A204.1 (cell line): ENCODE results near the gene HS6ST1.

Source experiments
- FAIRE-seq: peaks from 2 replicates; lab custom pipeline; 2012; peaks lifted over from hg19 to GRCh38; lab: Jason Lieb, UNC

HS6ST1 gene

DNA sequence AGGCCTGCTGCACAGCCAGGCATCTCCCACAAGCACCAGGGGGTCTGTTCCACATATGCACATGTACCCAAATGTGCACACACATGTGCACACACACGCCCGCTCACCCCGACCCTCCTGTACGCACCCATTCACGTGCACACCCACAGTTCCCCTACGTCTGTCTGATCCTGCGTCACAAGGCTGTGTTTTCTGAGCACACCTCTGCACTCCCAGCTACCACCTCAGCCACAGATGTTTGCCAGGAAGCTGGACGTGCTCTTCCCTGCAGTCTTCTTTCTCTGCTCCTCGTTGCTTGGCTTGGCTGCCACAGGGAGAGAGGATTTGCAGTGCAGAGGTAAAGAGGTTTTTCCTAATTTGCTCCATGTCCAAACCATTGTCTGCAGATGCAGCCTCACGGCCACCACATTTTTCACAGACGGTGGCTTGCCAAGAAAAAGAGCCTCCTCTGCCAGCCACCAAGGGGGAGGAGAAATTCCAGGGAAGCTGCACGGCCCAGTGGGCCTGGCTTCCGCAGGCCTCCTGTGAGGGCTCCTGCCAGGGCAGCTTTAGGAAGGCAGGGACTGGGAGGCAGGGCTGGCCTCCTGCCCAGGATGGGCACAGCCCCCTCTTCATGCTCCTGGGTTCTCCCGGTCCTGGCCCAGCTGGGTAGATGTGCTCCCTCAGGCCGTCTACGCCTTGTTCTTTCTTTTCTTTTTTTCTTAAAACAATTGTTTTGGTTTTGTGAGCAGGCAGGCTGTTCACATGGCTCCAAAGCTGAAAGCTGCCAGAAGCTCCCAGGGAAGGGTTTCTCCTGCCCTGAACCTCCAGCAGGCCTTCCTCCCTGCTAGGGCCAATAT, 29.3 kb upstream of the HS6ST1 start:
- no peak for FAIRE-seq

DNA sequence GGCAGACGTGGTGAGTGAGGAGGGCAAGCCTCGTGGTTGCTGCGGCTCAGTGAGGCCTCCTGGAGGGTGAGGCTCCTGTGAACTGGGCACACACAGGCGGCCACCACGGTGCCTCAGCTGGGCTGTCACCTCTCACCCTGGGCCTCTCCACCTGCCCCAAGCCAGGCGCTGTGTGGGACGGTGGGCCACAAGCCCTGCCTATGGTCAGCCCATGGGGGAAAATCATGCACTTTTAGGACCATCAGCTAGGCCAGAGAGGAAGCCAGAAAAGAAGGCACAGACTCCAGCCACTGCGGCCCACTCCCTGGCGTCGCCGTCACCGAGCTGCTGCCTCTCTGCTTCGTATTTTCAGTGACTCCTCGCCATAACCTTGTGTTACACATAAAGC, 28.5 kb upstream of the HS6ST1 start:
- FAIRE-seq, result no peak

DNA sequence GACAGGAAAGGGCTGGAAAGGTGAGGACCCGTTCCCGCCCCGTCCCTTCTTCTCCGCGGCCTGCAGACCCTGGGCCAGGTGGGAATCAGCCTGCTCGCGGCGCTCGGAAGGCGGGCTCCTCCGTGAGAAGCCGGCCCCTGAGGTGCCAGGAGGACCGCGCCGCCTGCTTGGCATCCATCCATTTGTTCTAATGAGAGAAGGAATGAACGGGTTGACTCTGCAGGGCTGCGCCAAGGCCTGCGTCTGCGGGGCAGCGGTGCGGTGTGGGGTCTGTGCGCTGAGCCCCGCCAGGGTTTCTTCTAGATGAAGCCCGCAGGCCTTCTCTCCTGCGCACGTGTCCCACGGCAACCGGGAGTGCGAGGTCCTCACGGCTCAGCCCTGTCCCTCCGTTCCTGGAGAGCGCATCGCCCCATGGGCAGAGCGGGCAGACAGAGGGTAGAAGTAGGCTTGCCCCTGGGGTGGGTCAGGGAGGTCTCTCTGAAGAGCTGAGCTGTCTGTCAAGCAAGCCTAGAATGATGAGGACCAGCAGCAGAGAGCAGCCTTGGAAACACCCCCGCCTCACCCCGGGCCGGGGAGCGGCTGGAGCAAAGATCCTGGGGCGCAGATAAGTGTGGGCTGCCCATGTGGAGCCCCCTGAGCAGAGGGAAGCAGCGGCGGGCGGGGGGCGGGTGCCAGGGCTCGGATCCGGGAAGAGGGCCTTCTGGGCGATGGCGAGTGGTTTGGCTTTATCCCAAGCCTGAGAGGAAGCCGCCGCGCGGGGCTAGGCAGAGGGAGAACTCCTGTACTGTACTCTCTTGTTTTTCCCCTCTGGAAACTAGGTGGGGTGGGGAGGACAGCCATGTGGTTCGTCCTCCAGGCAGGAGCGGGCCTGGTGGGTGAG, 27.9 kb upstream of the HS6ST1 start:
- FAIRE-seq, result no peak

DNA sequence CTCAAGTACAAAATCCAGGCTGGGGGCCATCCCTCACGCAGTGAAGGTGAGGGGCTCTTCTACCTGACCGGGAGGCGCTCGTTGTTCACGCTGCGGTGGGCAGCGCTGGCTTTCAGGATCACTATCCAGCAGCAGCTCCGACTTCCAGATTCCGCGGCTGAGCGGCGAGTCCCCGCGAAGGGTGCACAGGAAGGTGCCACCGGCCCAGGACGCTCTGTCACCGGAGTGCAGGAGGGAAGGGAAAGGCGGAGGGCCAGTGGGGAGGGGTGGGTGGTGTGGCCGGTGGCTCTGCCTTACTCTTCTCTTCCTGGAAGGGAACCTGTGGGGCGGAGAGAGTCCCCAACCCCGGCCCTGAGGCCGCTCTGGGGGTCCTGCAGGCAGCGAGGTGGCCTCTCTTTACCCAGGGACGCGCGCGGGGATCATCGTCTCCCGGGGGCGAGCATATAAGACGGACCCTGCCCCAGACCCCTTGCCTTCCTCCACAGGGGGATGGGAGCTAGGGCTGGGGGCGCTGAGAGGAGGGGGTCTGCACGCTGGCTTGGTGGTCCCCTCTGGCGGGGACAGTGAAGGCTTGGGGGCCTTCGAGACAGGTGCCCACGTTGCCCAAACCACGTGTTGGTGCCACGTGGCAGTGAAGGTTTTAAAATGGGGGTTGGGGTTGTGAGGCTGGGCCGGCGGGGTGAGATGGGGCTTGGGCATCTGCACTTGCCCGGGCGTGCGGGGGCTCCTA, 26.9 kb upstream of the HS6ST1 start:
- no peak for FAIRE-seq

DNA sequence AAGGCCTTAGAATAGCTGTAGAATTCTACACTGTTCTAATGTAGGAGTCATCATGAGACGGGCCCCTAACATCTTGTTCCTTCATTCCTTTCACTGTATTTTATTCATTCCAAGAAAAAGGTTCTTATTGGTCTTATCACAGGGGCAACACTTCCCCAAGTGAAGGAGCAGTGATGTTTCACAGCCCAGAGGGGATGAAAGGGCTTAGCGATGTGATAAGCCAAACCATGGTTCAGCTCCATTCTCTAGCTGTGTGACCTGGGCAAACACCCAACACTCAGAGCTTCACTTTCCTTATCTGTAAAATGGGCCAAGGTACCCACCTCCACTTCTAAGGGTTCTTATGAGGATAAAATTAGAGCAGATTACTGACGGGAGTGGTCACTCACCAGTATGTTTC, 25.4 kb upstream of the HS6ST1 start:
- no peak for FAIRE-seq

DNA sequence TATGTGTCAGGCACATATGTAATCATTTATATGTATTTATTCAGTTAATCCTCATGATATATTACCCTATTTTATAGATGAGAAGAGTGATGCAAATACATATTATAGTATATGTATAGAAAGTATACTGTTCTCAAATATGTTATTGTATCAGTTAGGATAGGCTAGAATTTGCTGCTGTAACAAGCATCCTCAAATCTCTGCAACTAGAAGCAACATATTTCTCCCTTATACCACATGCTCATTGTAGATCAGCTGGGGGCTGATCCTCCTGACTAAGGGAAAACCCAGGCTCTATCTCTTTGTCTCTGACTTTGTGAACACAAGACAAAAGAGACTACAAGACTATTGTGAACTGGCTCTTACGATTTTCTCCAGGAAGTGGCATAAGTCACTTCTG, 24.8 kb upstream of the HS6ST1 start:
- no peak for FAIRE-seq

DNA sequence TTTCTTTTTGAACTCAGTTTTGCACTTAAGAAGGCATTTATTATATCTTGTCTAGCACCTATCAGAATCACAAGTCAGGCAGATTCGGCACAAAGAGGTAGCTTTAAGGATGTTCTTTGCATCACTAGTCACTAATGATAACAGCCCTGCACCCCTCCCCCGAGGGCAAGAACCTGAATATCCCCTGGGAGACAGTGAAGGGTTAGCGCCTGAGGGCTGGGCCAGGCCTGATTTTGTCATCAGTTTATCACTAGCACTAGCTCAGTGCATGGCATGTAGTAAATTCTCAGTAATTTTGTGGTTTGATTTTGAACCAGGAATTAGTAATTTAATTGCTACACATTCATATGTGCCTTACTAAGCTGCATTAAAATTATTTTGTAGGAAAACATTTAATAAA, 23.9 kb upstream of the HS6ST1 start:
- FAIRE-seq, result no peak

DNA sequence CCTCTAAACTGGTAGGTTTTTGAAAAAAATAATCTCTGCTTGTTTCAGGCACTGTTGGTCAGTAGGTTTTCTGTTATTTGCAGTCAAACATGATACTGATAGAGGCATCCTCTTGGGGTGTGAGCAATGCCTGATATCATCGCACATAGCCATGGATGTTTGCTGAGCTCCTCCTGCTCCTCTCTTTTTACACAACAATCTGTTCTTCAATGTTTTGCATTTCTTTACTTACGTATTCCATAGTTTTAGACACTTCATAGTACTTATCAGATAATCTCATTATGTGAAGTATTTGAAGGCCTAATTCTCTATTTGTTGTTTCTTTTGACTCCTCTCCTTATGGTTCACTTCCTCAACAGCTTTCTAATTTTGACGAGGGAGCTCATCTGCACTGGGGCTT, 23.0 kb upstream of the HS6ST1 start:
- FAIRE-seq, result no peak

DNA sequence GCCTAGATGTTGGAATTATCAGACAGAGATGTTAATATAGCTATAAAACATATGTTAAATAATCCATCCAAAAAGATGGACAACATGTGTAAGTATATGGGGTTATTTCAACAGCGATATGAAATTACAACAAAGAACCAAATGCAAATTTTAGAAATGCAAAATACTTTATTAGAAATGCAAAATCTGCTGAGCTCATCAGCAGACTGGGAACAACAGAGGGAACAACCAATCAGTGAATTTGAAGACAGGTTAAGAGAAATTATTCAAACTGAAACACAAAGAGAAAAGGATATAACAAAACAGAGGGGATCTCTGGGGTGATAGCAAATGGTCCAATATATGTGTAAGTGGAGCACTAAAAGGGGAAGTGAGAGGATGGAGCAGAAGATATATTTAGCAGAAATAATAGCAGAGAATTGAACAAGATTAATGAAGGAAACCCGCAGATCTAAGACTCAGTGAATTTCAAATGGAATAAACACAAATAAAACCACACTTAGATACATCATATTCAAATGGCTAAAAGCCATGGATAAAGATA, 13.5 kb upstream of the HS6ST1 start:
- no peak for FAIRE-seq

DNA sequence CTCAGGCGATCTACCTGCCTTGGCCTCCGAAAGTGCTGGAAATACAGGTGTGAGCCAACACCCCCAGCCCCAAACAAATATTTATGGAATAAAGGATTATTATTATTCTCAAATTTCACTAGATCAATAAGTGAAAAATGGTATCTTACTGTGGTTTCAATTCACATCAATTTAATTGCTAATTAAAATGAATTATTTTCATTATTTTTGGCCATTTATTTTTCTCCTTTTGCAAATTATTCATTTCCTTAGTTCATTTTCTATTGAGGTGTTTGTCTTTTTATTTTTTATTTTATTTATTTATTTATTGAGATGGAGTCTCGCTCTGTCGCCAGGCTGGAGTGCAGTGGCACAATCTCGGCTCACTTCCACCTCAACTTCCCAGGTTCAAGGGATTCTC, 11.9 kb upstream of the HS6ST1 start:
- no peak for FAIRE-seq

DNA sequence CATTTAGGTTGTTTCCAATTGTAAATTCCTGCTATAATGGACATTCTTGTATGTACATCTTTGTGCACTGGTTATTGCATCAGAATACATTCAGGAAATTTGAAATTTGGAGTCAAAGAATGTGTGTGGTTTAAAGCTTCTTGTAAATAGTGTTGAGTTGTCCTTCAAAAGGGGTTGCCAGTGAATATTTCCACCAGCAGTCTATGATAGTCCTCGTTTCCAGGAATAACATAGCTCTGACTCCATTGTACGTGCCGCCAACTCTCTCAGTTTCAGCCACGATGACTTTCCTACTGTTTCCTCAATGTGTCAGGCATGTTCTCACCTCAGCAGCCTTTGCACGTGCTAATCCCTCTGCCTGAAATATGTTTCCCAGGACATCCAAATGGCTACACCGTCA, 10.9 kb upstream of the HS6ST1 start:
- FAIRE-seq, result no peak

DNA sequence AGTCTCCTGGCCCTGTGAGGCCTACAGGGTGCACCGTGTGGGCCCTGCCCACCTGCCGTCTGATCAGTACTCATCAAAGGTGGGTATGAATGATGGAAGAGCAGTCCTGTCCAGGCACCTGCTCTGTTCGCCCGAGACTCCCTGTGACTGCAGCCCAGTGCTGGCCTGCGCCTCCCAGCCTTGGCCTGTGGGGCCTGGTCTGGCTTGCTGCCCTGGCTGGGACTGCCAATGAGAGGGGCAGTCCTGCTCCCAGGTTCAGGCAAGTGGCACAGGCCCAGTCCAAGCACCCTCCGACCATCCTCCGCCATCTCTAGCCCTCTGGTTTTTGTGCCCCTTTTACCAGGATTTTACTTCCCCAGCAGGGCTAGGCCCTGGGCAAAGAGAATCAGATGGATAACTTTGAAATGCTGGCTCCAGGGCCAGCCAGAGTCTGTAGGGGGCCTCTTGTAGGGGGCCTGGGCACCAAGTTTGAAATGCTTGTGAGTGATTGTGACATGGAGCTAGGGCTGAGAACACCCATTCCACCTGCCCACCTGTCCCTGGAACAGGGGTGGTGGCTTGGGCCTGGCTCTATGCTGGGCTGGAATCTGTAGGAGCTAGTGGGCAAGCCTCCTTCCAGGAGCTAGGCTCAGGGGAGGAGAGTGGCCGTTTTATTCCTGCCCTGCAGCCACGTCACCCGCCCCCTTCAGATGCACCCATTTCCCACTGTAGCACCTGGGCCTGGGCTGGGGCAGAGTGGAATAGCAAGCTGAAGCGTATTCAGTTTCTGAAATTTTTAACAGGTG, 8.7 kb upstream of the HS6ST1 start:
- no peak for FAIRE-seq

DNA sequence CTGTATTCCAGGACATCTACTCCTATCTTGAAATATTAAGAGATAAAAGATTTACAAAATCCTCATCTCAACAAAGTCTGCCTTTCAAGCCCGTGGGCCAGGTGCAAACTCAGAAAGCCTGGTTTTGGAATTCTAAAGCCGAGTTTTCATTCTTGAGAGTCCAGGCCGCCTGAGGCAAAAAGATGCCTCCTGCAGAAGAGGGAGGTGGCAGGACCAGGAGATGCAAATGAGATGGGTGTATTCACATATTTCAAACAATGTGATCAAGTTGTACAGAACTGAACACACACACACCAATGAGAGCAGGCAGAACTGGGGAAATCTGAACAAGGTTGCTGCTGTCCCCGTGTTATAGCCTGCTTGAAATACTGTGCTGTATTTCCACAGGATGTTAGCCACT, 7.7 kb upstream of the HS6ST1 start:
- no peak for FAIRE-seq

DNA sequence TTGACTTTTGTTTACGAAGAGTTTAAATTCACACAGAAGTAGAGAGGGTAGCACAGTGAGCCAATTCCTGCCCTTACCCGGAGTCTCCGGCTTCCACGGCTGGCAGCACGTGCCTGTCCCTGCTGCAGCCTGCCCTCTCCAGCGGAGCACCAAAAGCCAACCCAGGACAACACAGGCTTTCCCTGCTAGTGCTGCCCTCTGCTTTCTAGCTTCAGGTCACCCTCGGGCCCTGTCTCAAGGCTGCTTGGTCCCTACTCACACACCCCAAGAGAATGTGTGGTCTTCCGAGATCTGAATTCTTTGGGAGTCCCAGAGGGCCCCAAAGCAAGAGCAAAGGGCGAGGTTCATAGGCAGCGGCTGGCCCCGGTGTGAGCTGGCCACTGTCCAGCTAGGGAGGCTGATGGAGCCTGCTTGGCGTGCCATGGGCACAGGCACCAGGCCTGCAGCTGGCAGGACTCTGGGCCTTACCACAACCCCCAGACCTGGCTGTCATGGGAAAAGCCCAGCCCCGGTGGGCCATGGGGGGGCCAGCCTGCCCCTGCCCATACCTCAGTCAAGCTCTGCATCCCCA, 7.0 kb upstream of the HS6ST1 start:
- no peak for FAIRE-seq

DNA sequence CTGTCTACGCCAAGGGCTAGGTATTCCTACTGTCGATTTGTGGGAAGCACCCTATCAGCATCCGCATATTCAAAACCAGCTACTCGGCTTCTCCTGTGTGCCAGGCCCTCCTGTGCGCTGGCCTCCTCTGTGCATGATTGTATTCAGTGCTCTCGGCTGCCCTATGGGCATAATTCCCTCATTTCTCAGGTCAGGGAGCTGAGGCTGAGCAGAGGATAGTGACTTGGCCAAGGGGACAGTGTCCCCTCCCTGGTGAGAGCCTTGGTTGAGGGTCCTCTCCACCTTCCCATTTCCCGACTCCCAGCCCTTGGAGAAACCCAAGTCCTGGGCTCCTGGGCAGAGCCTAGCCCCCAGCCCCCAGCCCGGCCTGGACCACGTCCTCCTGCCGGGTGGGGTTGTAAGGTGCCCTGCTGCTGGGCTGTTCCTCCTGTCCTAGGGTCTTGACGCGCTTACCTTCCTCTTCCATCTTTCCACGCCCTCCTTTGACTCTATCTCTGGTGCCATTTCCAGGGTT, 6.3 kb upstream of the HS6ST1 start:
- no peak for FAIRE-seq

DNA sequence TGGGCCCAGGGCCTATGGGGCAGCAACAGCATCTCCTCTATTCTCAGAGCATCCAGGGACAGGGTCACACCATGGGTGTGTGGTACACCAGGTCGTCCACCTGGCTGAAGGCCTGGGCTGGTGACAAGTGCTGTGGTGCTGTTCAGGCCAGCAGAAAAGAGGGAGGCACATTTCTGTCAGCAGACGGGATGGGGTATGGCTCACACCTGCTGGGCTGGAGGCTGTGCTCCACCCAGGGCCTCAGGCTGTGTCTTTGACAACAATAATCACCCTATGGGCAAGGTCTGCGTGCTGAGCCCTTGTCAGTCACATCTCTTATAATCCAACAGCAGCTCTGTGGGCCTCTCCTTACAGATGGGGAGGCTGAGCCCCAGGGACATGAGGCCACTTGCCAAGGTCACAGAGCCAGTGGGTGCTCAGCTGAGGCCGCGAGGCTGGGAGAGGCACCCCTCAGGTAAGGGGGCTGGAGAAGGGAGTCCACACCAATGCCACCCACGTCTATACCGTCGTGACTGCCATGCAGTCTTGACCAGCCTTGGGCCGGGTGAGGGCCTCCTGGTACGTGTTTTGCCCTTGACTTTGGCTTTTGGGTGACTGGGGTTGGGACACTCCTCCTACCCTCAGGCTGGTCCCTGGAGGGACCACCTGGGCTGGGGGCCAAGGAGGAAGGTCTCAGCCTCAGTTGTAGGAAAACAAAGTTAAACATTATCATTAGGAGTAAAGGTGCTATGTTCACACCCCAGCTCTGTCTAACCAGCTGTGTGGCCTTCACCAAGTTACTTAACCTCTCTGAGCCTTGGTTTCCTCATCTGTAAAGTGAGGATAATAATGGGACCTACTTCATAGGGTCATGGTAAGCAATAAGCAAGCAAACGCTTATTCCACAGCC, 5.6 kb upstream of the HS6ST1 start:
- FAIRE-seq, result no peak

DNA sequence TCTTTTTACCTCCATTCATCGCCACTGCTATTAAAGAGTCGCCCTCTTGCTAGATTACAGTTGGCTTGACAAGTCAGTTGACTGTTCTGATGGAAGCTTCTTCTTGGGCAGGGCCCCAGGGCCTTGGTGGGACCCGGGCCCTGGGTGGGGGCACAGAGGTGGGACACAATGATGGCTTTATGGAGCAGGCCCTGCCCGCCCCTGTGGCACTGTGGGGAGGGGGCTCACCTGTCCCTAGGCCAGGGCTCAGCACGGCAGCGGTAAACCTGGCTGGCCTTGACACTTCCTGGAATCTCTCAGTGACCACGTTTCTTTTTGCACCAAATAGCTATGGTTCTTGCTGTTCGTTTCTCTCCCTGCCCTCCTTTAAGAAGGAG, 4.9 kb upstream of the HS6ST1 start:
- no peak for FAIRE-seq

DNA sequence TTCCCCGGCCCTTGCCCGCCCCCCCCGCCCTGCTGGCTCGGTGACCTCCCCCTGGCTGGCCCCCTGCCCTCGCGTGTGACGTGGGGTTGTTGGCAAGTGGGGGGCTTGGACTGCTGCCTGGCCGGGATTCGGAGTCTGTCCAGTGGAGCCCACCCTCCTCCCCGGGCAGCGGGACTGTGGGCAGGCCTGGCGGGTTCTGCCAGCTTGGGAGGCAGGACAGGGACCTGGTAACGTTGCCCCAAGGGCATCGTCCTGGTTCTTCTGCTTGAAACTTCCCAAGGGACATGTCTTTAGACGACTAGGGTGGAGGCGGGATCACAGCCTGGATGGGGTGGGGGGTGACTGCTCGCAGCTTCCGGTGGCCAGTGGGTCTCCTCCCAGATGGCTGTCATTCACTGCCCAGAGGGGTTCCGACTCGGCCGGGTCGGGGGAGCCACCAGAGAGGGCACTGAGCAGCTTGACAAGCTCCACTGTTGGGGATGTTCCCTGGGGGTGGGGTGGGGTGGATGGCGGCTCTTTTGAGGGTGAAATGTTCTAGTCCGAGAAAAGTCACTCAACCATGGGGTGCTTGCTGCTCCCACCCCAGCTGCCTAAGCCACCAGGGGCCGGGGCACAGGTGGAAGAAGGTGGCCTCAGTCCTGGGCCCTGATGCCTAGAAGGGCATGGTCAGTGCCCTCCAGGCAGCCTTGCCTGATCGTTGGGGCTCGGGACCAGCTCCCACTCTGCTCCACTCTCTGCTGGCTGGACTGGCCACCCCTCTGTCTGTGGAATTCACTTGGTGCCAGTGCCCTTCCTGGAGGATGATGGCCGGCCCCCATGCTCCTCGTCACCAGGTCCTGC, 4.3 kb upstream of the HS6ST1 start:
- FAIRE-seq, result no peak
